ENCODE data around the gene RNASE11. TPM values are rescaled to one million over a fixed set of nuclear protein-coding genes. Genes with fewer than 3 reads are reported as not detected.

The RNASE11 gene
- total RNA-seq, 4 donors from 2014 or later, result not detected

GRCh38 chr14:20607617-20608016, 19.8 kb upstream of the RNASE11 start:
- Histone ChIP-seq H3K27me3 (no peaks in the 10 kb centered on the region), H3K4me3 (no peak overlapping the region), H3K4me1 (peaks cover 4 to 24% (median 14%) of the 10 kb centered on the region in 4 donors), H3K27ac (replicated peaks in 1 of 4) (no peak overlapping the region), H3K9me3 (no peaks in the 10 kb centered on the region), H3K36me3 (no peaks in the 10 kb centered on the region)
- intact Hi-C loops (cut with DNase I), result loop anchor here (5.0 kb wide), 2 partner anchors 75 to 195 kb away; partner anchors contain the start of gene TEP1
- no peak for DNase-seq (ENCODE audit: extremely low spot score)
- 65% methylated on average over 5 of the region's 5 CpGs for WGBS
- TF ChIP-seq CTCF (IDR thresholded peaks at IDR 0.05) (no peak), EP300 (IDR thresholded peaks at IDR 0.05) (no peak), POLR2A (IDR thresholded peaks at IDR 0.05; ENCODE audit: low read depth) (no peak), POLR2AphosphoS5 (IDR thresholded peaks at IDR 0.05) (no peak)

- TF ChIP-seq POLR2AphosphoS5 (IDR thresholded peaks at IDR 0.05), result no peak
- H3K4me1 ChIP-seq, result peaks cover 0 to 18% (median 11%) of the 10 kb centered on the region in 4 donors
- no peak overlapping the region for H3K27ac ChIP-seq (replicated peaks in 1 of 4)
- intact Hi-C loops (cut with DNase I), result loop anchor here (5.0 kb wide), 2 partner anchors 75 to 195 kb away; partner anchors contain the start of gene TEP1
- no peak for DNase-seq (ENCODE audit: extremely low spot score)
- 63% methylated on average over 2 of the region's 2 CpGs for WGBS
- no peaks in the 10 kb centered on the region for H3K27me3 ChIP-seq
- H3K36me3 ChIP-seq, result no peaks in the 10 kb centered on the region
- H3K4me3 ChIP-seq, result no peak overlapping the region
- H3K9me3 ChIP-seq, result no peaks in the 10 kb centered on the region
These were observed 19.1 kb upstream of the RNASE11 start for GRCh38 chr14:20606902-20607242.

GRCh38 chr14:20606190-20606901, 18.5 kb upstream of the RNASE11 start:
- no peak for DNase-seq (ENCODE audit: extremely low spot score)
- no peak overlapping the region for H3K4me3 ChIP-seq
- peaks cover 0 to 18% (median 9%) of the 10 kb centered on the region in 4 donors for H3K4me1 ChIP-seq
- TF ChIP-seq CTCF (IDR thresholded peaks at IDR 0.05) (peak in 1 of 3 experiments; percentile 15), POLR2AphosphoS5 (IDR thresholded peaks at IDR 0.05) (no peak)
- intact Hi-C loops (cut with DNase I), result loop anchor here (5.0 kb wide), 2 partner anchors 74 to 194 kb away; partner anchors contain the start of gene TEP1
- H3K36me3 ChIP-seq, result no peaks in the 10 kb centered on the region
- WGBS, result 22% methylated on average over 6 of the region's 8 CpGs
- no peaks in the 10 kb centered on the region for H3K9me3 ChIP-seq
- H3K27me3 ChIP-seq, result no peaks in the 10 kb centered on the region
- H3K27ac ChIP-seq (replicated peaks in 1 of 4), result no peak overlapping the region

- Histone ChIP-seq H3K27ac (replicated peaks in 1 of 4) (no peak overlapping the region), H3K27me3 (no peaks in the 10 kb centered on the region), H3K36me3 (no peaks in the 10 kb centered on the region), H3K4me3 (no peak overlapping the region), H3K4me1 (peaks cover 0 to 5% (median 0%) of the 10 kb centered on the region in 4 donors), H3K9me3 (no peaks in the 10 kb centered on the region)
- 84% methylated on average over 7 of the region's 13 CpGs for WGBS
- TF ChIP-seq POLR2AphosphoS5 (IDR thresholded peaks at IDR 0.05) (no peak), POLR2A (IDR thresholded peaks at IDR 0.05; ENCODE audit: low read depth) (no peak), EP300 (IDR thresholded peaks at IDR 0.05) (no peak), CTCF (IDR thresholded peaks at IDR 0.05) (no peak)
- intact Hi-C loops (cut with DNase I), result no loop called here
- no peak for DNase-seq (ENCODE audit: extremely low spot score)
These were observed 16.3 kb upstream of the RNASE11 start for GRCh38 chr14:20603813-20604690.

- no peaks in the 10 kb centered on the region for H3K36me3 ChIP-seq
- WGBS, result 92% methylated on average over 9 of the region's 9 CpGs
- H3K4me3 ChIP-seq, result no peak overlapping the region
- H3K27me3 ChIP-seq, result peaks cover 0 to 4% (median 0%) of the 10 kb centered on the region in 4 donors
- DNase-seq (ENCODE audit: extremely low spot score), result no peak
- no peak overlapping the region for H3K27ac ChIP-seq (replicated peaks in 1 of 4)
- no peaks in the 10 kb centered on the region for H3K4me1 ChIP-seq
- H3K9me3 ChIP-seq, result no peaks in the 10 kb centered on the region
- intact Hi-C loops (cut with DNase I), result no loop called here
- TF ChIP-seq EP300 (IDR thresholded peaks at IDR 0.05), result no peak
- no peak for TF ChIP-seq POLR2A (IDR thresholded peaks at IDR 0.05; ENCODE audit: low read depth)
These were observed 14.8 kb upstream of the RNASE11 start for GRCh38 chr14:20602583-20602982.
